HCT116 (cell line): ENCODE data around the gene AGL.

Source experiments
- CTCF ChIP-seq, 3 experiments: fragments of 200-600 bp in 1 of 3; sonication (generic) in 1 of 3; IDR thresholded peaks in 2 of 3; conservative IDR thresholded peaks in 1 of 3; 2 replicates each; pipeline ENCODE4 v1.5.1; 2012 to 2017; ENCODE audit warnings: low read depth in 2 of 3, low read length in 2 of 3, antibody characterized with exemption in 1 of 3, borderline replicate concordance in 1 of 3, control low read depth in 1 of 3, mild to moderate bottlenecking in 1 of 3, mixed read lengths in 1 of 3, mixed run types in 1 of 3, moderate library complexity in 1 of 3; ENCODE audit not compliant: insufficient read depth in 1 of 3
- SP1 ChIP-seq: IDR thresholded peaks from 2 replicates; pipeline ENCODE4 v1.6.1; 2012; ENCODE audit warnings: low read depth

GRCh38 chr1:99886841-99887240 is 36.7 kb downstream of the AGL start:
- no peak for TF ChIP-seq CTCF (IDR thresholded peaks at IDR 0.05 in 2 of 3, conservative IDR thresholded peaks at IDR 0.05 in 1 of 3; ENCODE audit: borderline replicate concordance in 1 of 3, insufficient read depth in 1 of 3, low read depth in 2 of 3, low read length in 2 of 3)
- no peak for TF ChIP-seq SP1
